ENCODE measurements around the gene NKPD1.
A peak's percentile ranks its signal among the peaks of the same experiment; 100 is the strongest.

NKPD1 gene

DNA sequence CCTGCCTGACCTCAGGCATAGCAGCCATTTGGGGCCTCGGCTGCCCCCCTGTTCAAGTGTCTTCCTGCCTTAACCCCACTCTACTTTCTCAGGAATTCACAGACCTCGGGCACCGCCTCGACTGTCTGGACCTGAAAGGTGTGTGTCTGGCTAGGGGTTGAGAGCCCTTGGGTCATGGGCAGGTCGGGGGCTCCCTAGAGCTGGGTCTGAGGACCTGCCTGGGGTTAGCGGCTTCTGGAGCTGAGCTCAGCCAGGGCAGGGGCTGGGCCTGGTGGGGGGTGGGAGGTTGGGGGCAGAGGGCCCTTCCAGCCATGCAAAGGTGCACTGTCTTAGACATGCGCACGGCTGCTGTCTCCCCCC is 20.7 kb downstream of the NKPD1 start:
- no peak overlapping the region for H3K4me2 ChIP-seq (ENCODE audit: low read depth, low read length)
- TF ChIP-seq EZH2 (optimal IDR thresholded peaks at IDR 0.05; ENCODE audit: low read depth, low read length), result no peak
- TF ChIP-seq, protein P1, sequence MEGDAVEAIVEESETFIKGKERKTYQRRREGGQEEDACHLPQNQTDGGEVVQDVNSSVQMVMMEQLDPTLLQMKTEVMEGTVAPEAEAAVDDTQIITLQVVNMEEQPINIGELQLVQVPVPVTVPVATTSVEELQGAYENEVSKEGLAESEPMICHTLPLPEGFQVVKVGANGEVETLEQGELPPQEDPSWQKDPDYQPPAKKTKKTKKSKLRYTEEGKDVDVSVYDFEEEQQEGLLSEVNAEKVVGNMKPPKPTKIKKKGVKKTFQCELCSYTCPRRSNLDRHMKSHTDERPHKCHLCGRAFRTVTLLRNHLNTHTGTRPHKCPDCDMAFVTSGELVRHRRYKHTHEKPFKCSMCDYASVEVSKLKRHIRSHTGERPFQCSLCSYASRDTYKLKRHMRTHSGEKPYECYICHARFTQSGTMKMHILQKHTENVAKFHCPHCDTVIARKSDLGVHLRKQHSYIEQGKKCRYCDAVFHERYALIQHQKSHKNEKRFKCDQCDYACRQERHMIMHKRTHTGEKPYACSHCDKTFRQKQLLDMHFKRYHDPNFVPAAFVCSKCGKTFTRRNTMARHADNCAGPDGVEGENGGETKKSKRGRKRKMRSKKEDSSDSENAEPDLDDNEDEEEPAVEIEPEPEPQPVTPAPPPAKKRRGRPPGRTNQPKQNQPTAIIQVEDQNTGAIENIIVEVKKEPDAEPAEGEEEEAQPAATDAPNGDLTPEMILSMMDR (IDR thresholded peaks at IDR 0.05; ENCODE audit: low read length), result no peak
- no peak for TF ChIP-seq EZH2phosphoT487 (IDR thresholded peaks at IDR 0.05; ENCODE audit: low read length)
- peaks cover 28% of the 10 kb centered on the region for H3F3A ChIP-seq (ENCODE audit: insufficient read depth, low read length)
- H3K27ac ChIP-seq (ENCODE audit: low read length), result no peak overlapping the region
- H3K27me3 ChIP-seq (replicated peaks; ENCODE audit: insufficient read depth, low read length), result no peaks in the 10 kb centered on the region
- peaks cover 49% of the 10 kb centered on the region for H3K79me2 ChIP-seq (ENCODE audit: low read length)
- no peaks in the 10 kb centered on the region for H3K9me2 ChIP-seq (replicated peaks; ENCODE audit: insufficient read depth, low read length)
- no peaks in the 10 kb centered on the region for H4K20me1 ChIP-seq (ENCODE audit: insufficient read depth, low read length)
- H3K36me3 ChIP-seq (replicated peaks; ENCODE audit: insufficient read depth, low read length), result no peaks in the 10 kb centered on the region
- H3K9ac ChIP-seq (ENCODE audit: low read length), result no peak overlapping the region
- peaks cover 32% of the 10 kb centered on the region for H3K4me1 ChIP-seq (ENCODE audit: low read length)
- H2AFZ ChIP-seq (ENCODE audit: low read length), result no peak overlapping the region
- no peak overlapping the region for H3K4me3 ChIP-seq (ENCODE audit: low read length)
- no peaks in the 10 kb centered on the region for H3K9me3 ChIP-seq (replicated peaks; ENCODE audit: insufficient read depth, low read length)
- no peak for DNase-seq

DNA sequence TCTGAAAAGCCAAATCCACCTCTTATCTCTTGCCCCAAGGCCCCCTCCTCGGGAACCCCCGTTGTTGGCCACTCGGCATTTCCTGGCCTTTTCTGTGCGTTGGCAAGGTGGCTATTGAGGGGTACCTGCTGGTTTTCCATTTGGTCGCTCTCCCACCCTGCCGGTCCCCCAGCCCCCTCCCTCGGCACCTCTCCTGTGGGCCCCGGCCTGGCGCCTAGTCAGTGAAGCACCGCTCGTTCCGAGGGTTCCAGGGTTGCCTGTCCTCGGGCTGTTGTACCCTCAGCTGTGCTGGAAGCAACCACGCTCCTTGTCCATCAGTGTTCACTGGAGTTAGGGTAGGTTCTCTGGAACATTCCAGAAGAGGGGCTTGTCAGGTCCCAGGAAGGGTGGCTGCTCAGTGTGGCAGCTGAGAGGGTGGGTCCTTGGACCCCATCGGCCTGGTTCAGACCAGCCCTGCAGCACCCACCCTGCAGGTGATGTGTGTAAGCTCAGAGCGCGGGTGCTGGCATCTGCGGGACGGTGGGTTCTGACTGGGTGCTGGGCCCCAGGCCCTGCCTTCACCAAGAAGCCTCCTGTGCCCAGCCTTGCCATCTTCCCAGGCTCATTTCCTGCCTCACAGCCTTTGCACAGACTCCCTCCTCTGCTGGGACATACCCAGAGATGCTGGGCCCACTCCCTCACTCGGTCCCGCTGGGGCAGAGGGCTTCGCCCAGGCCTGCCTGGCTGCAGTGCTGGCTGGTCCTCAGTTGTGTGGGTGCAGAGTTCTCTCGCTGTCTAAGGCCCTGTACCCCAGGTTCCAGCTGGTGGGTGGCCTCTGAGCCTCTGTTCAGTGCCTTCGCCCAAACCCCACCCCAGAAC is 21.3 kb downstream of the NKPD1 start:
- Histone ChIP-seq H3K4me3 (ENCODE audit: low read length) (no peak overlapping the region), H3K4me2 (ENCODE audit: low read depth, low read length) (no peak overlapping the region), H3K27me3 (replicated peaks; ENCODE audit: insufficient read depth, low read length) (no peaks in the 10 kb centered on the region), H3K36me3 (replicated peaks; ENCODE audit: insufficient read depth, low read length) (no peaks in the 10 kb centered on the region), H3K9me2 (replicated peaks; ENCODE audit: insufficient read depth, low read length) (no peaks in the 10 kb centered on the region), H3K9ac (ENCODE audit: low read length) (no peak overlapping the region), H3K4me1 (ENCODE audit: low read length) (peaks cover 33% of the 10 kb centered on the region), H3F3A (ENCODE audit: insufficient read depth, low read length) (peaks cover 28% of the 10 kb centered on the region), H3K9me3 (replicated peaks; ENCODE audit: insufficient read depth, low read length) (no peaks in the 10 kb centered on the region), H3K27ac (ENCODE audit: low read length) (no peak overlapping the region), H4K20me1 (ENCODE audit: insufficient read depth, low read length) (no peaks in the 10 kb centered on the region), H3K79me2 (ENCODE audit: low read length) (peaks cover 56% of the 10 kb centered on the region), H2AFZ (ENCODE audit: low read length) (no peak overlapping the region)
- DNase-seq, result no peak
- TF ChIP-seq EZH2phosphoT487 (IDR thresholded peaks at IDR 0.05; ENCODE audit: low read length) (no peak), EZH2 (optimal IDR thresholded peaks at IDR 0.05; ENCODE audit: low read depth, low read length) (no peak)
- TF ChIP-seq, protein P1 (IDR thresholded peaks at IDR 0.05; ENCODE audit: low read length), result no peak

DNA sequence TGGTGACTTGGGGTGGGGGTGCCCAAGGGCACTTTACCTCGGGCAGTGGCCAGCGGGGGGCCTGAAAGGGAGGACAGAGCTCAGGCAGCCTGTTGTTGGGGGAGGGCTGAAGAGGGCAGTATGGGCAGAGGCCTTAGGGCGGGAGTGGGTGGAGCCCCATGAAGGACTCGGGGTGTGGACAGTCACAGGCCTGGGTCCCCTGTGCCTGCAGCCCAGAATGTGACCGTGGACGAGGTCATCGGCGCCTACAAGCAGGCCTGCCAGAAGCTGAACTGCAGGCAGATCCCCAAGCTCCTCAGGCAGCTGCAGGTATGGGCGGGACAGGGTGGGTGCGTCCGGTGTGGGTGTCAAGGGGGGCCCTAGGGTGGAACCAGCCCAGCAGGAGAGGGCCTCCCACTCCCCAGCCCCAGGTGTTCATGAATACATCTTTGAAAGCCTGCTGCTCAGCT is 22.5 kb downstream of the NKPD1 start:
- Histone ChIP-seq H2AFZ (ENCODE audit: low read length) (no peak overlapping the region), H3K36me3 (replicated peaks; ENCODE audit: insufficient read depth, low read length) (no peaks in the 10 kb centered on the region), H3K27ac (ENCODE audit: low read length) (peak overlapping the region; percentile 97), H3K9me2 (replicated peaks; ENCODE audit: insufficient read depth, low read length) (no peaks in the 10 kb centered on the region), H3F3A (ENCODE audit: insufficient read depth, low read length) (peaks cover 28% of the 10 kb centered on the region), H3K4me1 (ENCODE audit: low read length) (peaks cover 33% of the 10 kb centered on the region), H3K9me3 (replicated peaks; ENCODE audit: insufficient read depth, low read length) (no peaks in the 10 kb centered on the region), H3K27me3 (replicated peaks; ENCODE audit: insufficient read depth, low read length) (no peaks in the 10 kb centered on the region), H3K79me2 (ENCODE audit: low read length) (peaks cover 67% of the 10 kb centered on the region), H3K4me2 (ENCODE audit: low read depth, low read length) (peak overlapping the region; percentile 92), H3K4me3 (ENCODE audit: low read length) (peak overlapping the region; percentile 15; the same call in 1 of the 2 replicates), H4K20me1 (ENCODE audit: insufficient read depth, low read length) (no peaks in the 10 kb centered on the region), H3K9ac (ENCODE audit: low read length) (peak overlapping the region; percentile 48)
- TF ChIP-seq, protein P1 (IDR thresholded peaks at IDR 0.05; ENCODE audit: low read length), result no peak
- TF ChIP-seq EZH2phosphoT487 (IDR thresholded peaks at IDR 0.05; ENCODE audit: low read length), result no peak
- TF ChIP-seq EZH2 (optimal IDR thresholded peaks at IDR 0.05; ENCODE audit: low read depth, low read length), result no peak
- no peak for DNase-seq

Data from MM.1S (cell line).